HCT116 (cell line): ENCODE data around the gene ITPR2. TPM values are rescaled to one million over a fixed set of nuclear protein-coding genes. Genes with fewer than 3 reads are reported as not detected.

Experiments used
- ATAC-seq: fragments of 200-7000 bp; cut with Tn5 transposase; 2 replicates; pipeline ENCODE4 v1.9.1; 2020; ENCODE audit warnings: mild to moderate bottlenecking, moderate library complexity
- BruUV-seq: library from RNA; stranded (reverse); fragments of 400-500 nt; replicated peaks from 2 replicates; lab custom pipeline; 2021; lab: Mats Ljungman, UMichigan
- CTCF ChIA-PET: fragments of 300-600 bp; sonication (Branson Sonifier 250); formaldehyde crosslinking; loops from one replicate; lab custom pipeline; 2021; ENCODE audit warnings: antibody characterized with exemption; lab: Charles Lee
- POLR2A ChIA-PET: fragments of 300-600, 350-600 bp; sonication (Branson Sonifier 250); formaldehyde crosslinking; loops from one replicate; lab custom pipeline; 2021; ENCODE audit warnings: antibody characterized with exemption; lab: Charles Lee
- RAD21 ChIA-PET, 2 experiments: fragments of 300-600 bp; sonication (Branson Sonifier 250); formaldehyde crosslinking; loops; one replicate each; lab custom pipeline; 2023; ENCODE audit warnings: low total read pairs in 2 of 2; ENCODE audit not compliant: uncharacterized antibody in 2 of 2, unreplicated experiment in 2 of 2, low non-redundant PET in 1 of 2; lab: Charles Lee
- DNase-seq: peaks from one replicate; pipeline ENCODE4 v3.0.0-alpha.2; 2010; ENCODE audit warnings: low read depth, low spot score
- H2AFZ ChIP-seq: fragments of 200-600 bp; shearing (Covaris generic), sonication (generic); 2 replicates; pipeline ENCODE4 v1.6.1; 2017; ENCODE audit warnings: low read depth, mixed run types, mixed read lengths, antibody characterized with exemption, low read length; ENCODE audit not compliant: poor library complexity, severe bottlenecking
- H3K27ac ChIP-seq: 2 replicates; pipeline ENCODE4 v1.5.1; 2012; ENCODE audit warnings: low read depth, low read length
- H3K27me3 ChIP-seq: fragments of 200-600 bp; sonication (generic); 2 replicates; pipeline ENCODE4 v1.6.1; 2016; ENCODE audit warnings: mixed run types, low read length, mixed read lengths; ENCODE audit not compliant: insufficient read depth
- H3K36me3 ChIP-seq, 2 experiments: fragments of 200-500 bp in 1 of 2; fragments of 200-600 bp in 1 of 2; sonication (Bioruptor generic) in 1 of 2; sonication (generic) in 1 of 2; 2 replicates each; pipeline versions ENCODE4 v1.5.1 to v1.6.1; 2014 to 2016; ENCODE audit warnings: low read length in 2 of 2, inconsistent platforms in 1 of 2, mixed read lengths in 1 of 2, mixed run types in 1 of 2; ENCODE audit not compliant: insufficient read depth in 2 of 2, control insufficient read depth in 1 of 2
- H3K4me1 ChIP-seq, 2 experiments: fragments of 200-600 bp in 1 of 2; sonication (generic) in 1 of 2; 2 replicates each; pipeline versions ENCODE4 v1.5.1 to v1.6.1; 2012 to 2017; ENCODE audit warnings: low read length in 2 of 2, inconsistent platforms in 1 of 2, mild to moderate bottlenecking in 1 of 2, mixed read lengths in 1 of 2, mixed run types in 1 of 2, moderate library complexity in 1 of 2; ENCODE audit not compliant: insufficient read depth in 2 of 2, control insufficient read depth in 1 of 2
- H3K4me2 ChIP-seq: fragments of 200-600 bp; sonication (generic); 2 replicates; pipeline ENCODE4 v1.6.1; 2017; ENCODE audit warnings: mixed run types, low read length, mixed read lengths
- H3K4me3 ChIP-seq, 2 experiments: fragments of 200-600 bp in 1 of 2; sonication (generic) in 1 of 2; replicated peaks in 1 of 2; 2 replicates each; pipeline ENCODE4 v1.5.1; 2011 to 2016; ENCODE audit warnings: low read length in 2 of 2, control low read depth in 1 of 2, low read depth in 1 of 2, mild to moderate bottlenecking in 1 of 2, mixed read lengths in 1 of 2, mixed run types in 1 of 2
- H3K79me2 ChIP-seq: fragments of 200-600 bp; sonication (generic); 2 replicates; pipeline ENCODE4 v1.6.1; 2017; ENCODE audit warnings: mild to moderate bottlenecking, mixed run types, low read length, moderate library complexity, mixed read lengths; ENCODE audit not compliant: insufficient read depth
- H3K9ac ChIP-seq: fragments of 200-600 bp; sonication (generic); 2 replicates; pipeline ENCODE4 v1.6.1; 2016; ENCODE audit warnings: low read length, mixed read lengths
- H3K9me2 ChIP-seq: fragments of 200-600 bp; sonication (generic), shearing (Covaris generic); 2 replicates; pipeline ENCODE4 v1.6.1; 2017; ENCODE audit warnings: mixed run types, mild to moderate bottlenecking, moderate library complexity; ENCODE audit not compliant: insufficient read depth
- H3K9me3 ChIP-seq, 2 experiments: fragments of 200-500 bp in 1 of 2; fragments of 200-600 bp in 1 of 2; sonication (Bioruptor generic) in 1 of 2; sonication (generic) in 1 of 2; 2 replicates each; pipeline ENCODE4 v1.6.1; 2014 to 2017; ENCODE audit warnings: low read length in 2 of 2, mixed read lengths in 2 of 2, inconsistent platforms in 1 of 2, low read depth in 1 of 2, mild to moderate bottlenecking in 1 of 2, mixed run types in 1 of 2, moderate library complexity in 1 of 2; ENCODE audit not compliant: control insufficient read depth in 1 of 2, insufficient read depth in 1 of 2
- H4K20me1 ChIP-seq: fragments of 200-600 bp; sonication (generic), shearing (Covaris generic); 2 replicates; pipeline ENCODE4 v1.6.1; 2017; ENCODE audit warnings: mixed run types, mild to moderate bottlenecking, moderate library complexity; ENCODE audit not compliant: insufficient read depth
- CBX3 ChIP-seq: IDR thresholded peaks from 2 replicates; pipeline ENCODE4 v1.6.1; 2012; ENCODE audit warnings: low read depth
- CEBPB ChIP-seq: IDR thresholded peaks from 2 replicates; pipeline ENCODE4 v1.6.1; 2012; ENCODE audit warnings: low read depth
- EGR1 ChIP-seq: IDR thresholded peaks from 2 replicates; pipeline ENCODE4 v1.6.1; 2012; ENCODE audit warnings: low read depth
- EZH2 ChIP-seq: fragments of 200-600 bp; sonication (generic); IDR thresholded peaks from 2 replicates; pipeline ENCODE4 v1.6.1; 2017; ENCODE audit warnings: antibody characterized with exemption, mixed run types
- JUND ChIP-seq: IDR thresholded peaks from 2 replicates; pipeline ENCODE4 v1.6.1; 2012
- MAX ChIP-seq: IDR thresholded peaks from 2 replicates; pipeline ENCODE4 v1.6.1; 2012
- POLR2A ChIP-seq: IDR thresholded peaks from 2 replicates; pipeline ENCODE4 v1.7.0; 2011; ENCODE audit warnings: borderline replicate concordance; ENCODE audit not compliant: insufficient read depth, insufficient read length; ENCODE audit errors: extremely low read depth
- REST ChIP-seq: IDR thresholded peaks from 2 replicates; pipeline ENCODE4 v1.6.1; 2012; ENCODE audit warnings: low read depth
- SP1 ChIP-seq: IDR thresholded peaks from 2 replicates; pipeline ENCODE4 v1.6.1; 2012; ENCODE audit warnings: low read depth
- SRF ChIP-seq: IDR thresholded peaks from 2 replicates; pipeline ENCODE4 v1.6.1; 2012; ENCODE audit warnings: low read depth
- TCF7L2 ChIP-seq: IDR thresholded peaks from 2 replicates; pipeline ENCODE4 v1.7.0; 2011; ENCODE audit warnings: borderline replicate concordance, inconsistent platforms; ENCODE audit not compliant: insufficient read depth, insufficient read length; ENCODE audit errors: extremely low read depth
- YY1 ChIP-seq: IDR thresholded peaks from 2 replicates; pipeline ENCODE4 v1.6.1; 2011; ENCODE audit warnings: low read length, low read depth, moderate library complexity, mild to moderate bottlenecking; ENCODE audit not compliant: insufficient replicate concordance; ENCODE audit errors: extremely low read depth
- ZBTB33 ChIP-seq: IDR thresholded peaks from 2 replicates; pipeline ENCODE4 v1.6.1; 2011; ENCODE audit warnings: mild to moderate bottlenecking, low read length, moderate library complexity; ENCODE audit not compliant: insufficient replicate concordance; ENCODE audit errors: extremely low read depth
- ZFX ChIP-seq: fragments of 450-650 bp; IDR thresholded peaks from 2 replicates; pipeline ENCODE4 v1.6.1; 2017
- ZNF274 ChIP-seq: fragments of 200-500 bp; sonication (Bioruptor generic); IDR thresholded peaks from 2 replicates; pipeline ENCODE4 v1.6.1; 2014; ENCODE audit warnings: mild to moderate bottlenecking, low read depth, low read length, inconsistent platforms
- intact Hi-C: fragments of 100-400 bp; cut with micrococcal nuclease; formaldehyde crosslinking; loops from 2 replicates; pipeline ENCODE4 v1.10.0; 2022
- total RNA-seq: library from RNA; stranded (reverse); gene quantifications from one replicate; pipeline ENCODE4 v1.2.1, GENCODE V29; 2021; ENCODE audit not compliant: unreplicated experiment

Gene ITPR2
- total RNA-seq, 1 experiment from 2014 or later, result 6.5 TPM

- Histone ChIP-seq H3K9me3 (no peaks in the 10 kb centered on the region), H3K4me2 (no peak overlapping the region), H4K20me1 (no peaks in the 10 kb centered on the region), H3K9ac (no peak overlapping the region), H3K27ac (no peak overlapping the region), H3K36me3 (no peaks in the 10 kb centered on the region), H3K4me1 (no peaks in the 10 kb centered on the region), H3K79me2 (no peaks in the 10 kb centered on the region), H3K9me2 (no peaks in the 10 kb centered on the region), H2AFZ (no peak overlapping the region), H3K4me3 (no peak overlapping the region), H3K27me3 (no peaks in the 10 kb centered on the region)
- ATAC-seq (no peak), DNase-seq (no peak)
- POLR2A ChIA-PET, result no interaction called here
- TF ChIP-seq MAX (no peak), SRF (no peak), TCF7L2 (no peak), EGR1 (no peak), POLR2A (no peak), ZNF274 (no peak), EZH2 (no peak), ZFX (no peak), YY1 (no peak), CEBPB (no peak), SP1 (no peak), REST (no peak), ZBTB33 (no peak), JUND (no peak), CBX3 (no peak)
- no TSS peak for BruUV-seq
- CTCF ChIA-PET, result no interaction called here
- intact Hi-C loops, result no loop called here
- RAD21 ChIA-PET, result no interaction called here
Observed at GRCh38 chr12:26795910-26796309, 37.1 kb downstream of the ITPR2 start.
